NOMO-1 (cell line): ENCODE measurements around the gene AFDN.
"Not testable (repeated sequence)": the region's sequence is repeated elsewhere in the genome, so short reads cannot be mapped to it uniquely, and the experiment has no call there.

Experiments used
- DNase-seq, 2 experiments: peaks; one replicate each; lab custom pipeline; 2025; ENCODE audit not compliant: unreplicated experiment in 2 of 2; lab: John Stamatoyannopoulos, UW

The AFDN gene

GRCh38 chr6:167973148-167973885 is 146.6 kb downstream of the AFDN start:
- DNase-seq, result no peak

- no peak for DNase-seq
These were observed 148.1 kb downstream of the AFDN start for GRCh38 chr6:167974640-167975344.

- DNase-seq, result no peak
These were observed 148.7 kb downstream of the AFDN start for GRCh38 chr6:167975458-167975857.

GRCh38 chr6:167976116-167976657 is 149.5 kb downstream of the AFDN start:
- DNase-seq, result not testable (repeated sequence)

GRCh38 chr6:167976708-167977107 is 150.0 kb downstream of the AFDN start:
- no peak for DNase-seq

- DNase-seq, result no peak
These were observed 151.2 kb downstream of the AFDN start for GRCh38 chr6:167977717-167978467.

GRCh38 chr6:167978607-167979006 is 151.9 kb downstream of the AFDN start:
- DNase-seq, result no peak

GRCh38 chr6:167979436-167980139 is 152.9 kb downstream of the AFDN start:
- DNase-seq, result no peak

- no peak for DNase-seq
These were observed 154.3 kb downstream of the AFDN start for GRCh38 chr6:167980911-167981580.

GRCh38 chr6:167981916-167982462 is 155.3 kb downstream of the AFDN start:
- DNase-seq, result no peak

GRCh38 chr6:167984144-167984719 is 157.5 kb downstream of the AFDN start:
- DNase-seq, result no peak

- no peak for DNase-seq
These were observed 158.3 kb downstream of the AFDN start for GRCh38 chr6:167984876-167985604.

- no peak for DNase-seq
These were observed 159.3 kb downstream of the AFDN start for GRCh38 chr6:167985911-167986595.

- no peak for DNase-seq
These were observed 160.9 kb downstream of the AFDN start for GRCh38 chr6:167987396-167988153.

- no peak for DNase-seq
These were observed 161.4 kb downstream of the AFDN start for GRCh38 chr6:167988154-167988495.

- no peak for DNase-seq
These were observed 162.5 kb downstream of the AFDN start for GRCh38 chr6:167988945-167989841.
